Left cardiac atrium (tissue), 2 donors: ENCODE measurements around the gene LDHAL6A. TPM values are rescaled to one million over a fixed set of nuclear protein-coding genes. Genes with fewer than 3 reads are reported as not detected.

Source experiments
- total RNA-seq, 2 donors: library from RNA; stranded (reverse); fragmentation: NEBNext Ultra II Directional; extraction: Animal tissue kit (Norgen Biotek cat#: 25700); gene quantifications; one replicate each; pipeline ENCODE4 v1.2.1, GENCODE V29; 2021
- donor health status: DM: no; HTN: yes; CAD: no; lungs with severe emphysema.
- donor health status: DM: yes; HTN: yes; CAD: no.

Gene LDHAL6A
- total RNA-seq, 2 donors from 2014 or later = not detected

Other genes starting within 250 kb of the LDHAL6A start
- under 1 TPM in 1 of 2 donors, not detected in 1; 0.94 TPM for gene SAA4, start 219.1 kb upstream of the LDHAL6A start, total RNA-seq
- 100 to 1,000 TPM in 1 of 2 donors, 10 to 100 TPM in 1; 45.8 to 223 TPM for gene SAA2, start 207.2 kb upstream of the LDHAL6A start, total RNA-seq
- gene SAA1, start 189.6 kb upstream of the LDHAL6A start, total RNA-seq = 100 to 1,000 TPM; 233 to 552 TPM
- 10 to 100 TPM; 10.8 to 12.7 TPM for gene HPS5, start 133.7 kb upstream of the LDHAL6A start, total RNA-seq
- 10 to 100 TPM; 22.2 to 22.4 TPM for gene GTF2H1, start 133.3 kb upstream of the LDHAL6A start, total RNA-seq
- gene LDHA, start 61.3 kb upstream of the LDHAL6A start, total RNA-seq = 100 to 1,000 TPM; 297 to 586 TPM
- not detected for gene LDHC, start 43.5 kb upstream of the LDHAL6A start, total RNA-seq
- 10 to 100 TPM; 49.8 to 51.1 TPM for gene TSG101, start 71.1 kb downstream of the LDHAL6A start, total RNA-seq
- gene UEVLD, start 132.9 kb downstream of the LDHAL6A start, total RNA-seq = 10 to 100 TPM; 16.1 to 17.6 TPM
- 1 to 10 TPM; 5.9 to 6.6 TPM for gene MISFA, start 143.9 kb downstream of the LDHAL6A start, total RNA-seq
- 10 to 100 TPM in 1 of 2 donors, 1 to 10 TPM in 1; 9.0 to 10.9 TPM for gene SPTY2D1, start 178.5 kb downstream of the LDHAL6A start, total RNA-seq
- gene TMEM86A, start 242.9 kb downstream of the LDHAL6A start, total RNA-seq = 1 to 10 TPM; 3.9 to 4.8 TPM